ENCODE results near the gene COL20A1. TPM values are rescaled to one million over a fixed set of nuclear protein-coding genes. Genes with fewer than 3 reads are reported as not detected.

COL20A1 gene
- total RNA-seq, 1 donor from 2014 or later = not detected

- H3K9me3 Mint-ChIP-seq (ENCODE audit: unreplicated experiment) = no peaks in the 10 kb centered on the region
- no peak overlapping the region for H3K27ac Mint-ChIP-seq (ENCODE audit: unreplicated experiment)
- H3K4me1 Mint-ChIP-seq (ENCODE audit: unreplicated experiment) = peaks cover 11% of the 10 kb centered on the region
- no peak for DNase-seq (ENCODE audit: low spot score)
- H3K36me3 Mint-ChIP-seq (ENCODE audit: low read depth, unreplicated experiment) = no peaks in the 10 kb centered on the region
- no peak for TF ChIP-seq CTCF (IDR thresholded peaks at IDR 0.05; ENCODE audit: unreplicated experiment)
- H3K4me3 Mint-ChIP-seq (ENCODE audit: unreplicated experiment) = no peak overlapping the region
- peaks cover 15% of the 10 kb centered on the region for H3K27me3 Mint-ChIP-seq (ENCODE audit: unreplicated experiment)
These were observed 24.1 kb upstream of the COL20A1 start for GRCh38 chr20:63268671-63269439.

- H3K27me3 Mint-ChIP-seq (ENCODE audit: unreplicated experiment) = peaks cover 15% of the 10 kb centered on the region
- H3K4me1 Mint-ChIP-seq (ENCODE audit: unreplicated experiment) = peaks cover 10% of the 10 kb centered on the region
- no peak for DNase-seq (ENCODE audit: low spot score)
- peak overlapping the region; percentile 51 for H3K4me3 Mint-ChIP-seq (ENCODE audit: unreplicated experiment)
- no peak for TF ChIP-seq CTCF (IDR thresholded peaks at IDR 0.05; ENCODE audit: unreplicated experiment)
- H3K9me3 Mint-ChIP-seq (ENCODE audit: unreplicated experiment) = no peaks in the 10 kb centered on the region
- no peaks in the 10 kb centered on the region for H3K36me3 Mint-ChIP-seq (ENCODE audit: low read depth, unreplicated experiment)
- H3K27ac Mint-ChIP-seq (ENCODE audit: unreplicated experiment) = peak overlapping the region; percentile 45
These were observed 23.3 kb upstream of the COL20A1 start for GRCh38 chr20:63269724-63270123.

- Mint-ChIP-seq H3K27me3 (ENCODE audit: unreplicated experiment) (peaks cover 16% of the 10 kb centered on the region), H3K27ac (ENCODE audit: unreplicated experiment) (no peak overlapping the region), H3K4me3 (ENCODE audit: unreplicated experiment) (peak overlapping the region; percentile 93), H3K4me1 (ENCODE audit: unreplicated experiment) (peaks cover 10% of the 10 kb centered on the region), H3K36me3 (ENCODE audit: low read depth, unreplicated experiment) (no peaks in the 10 kb centered on the region), H3K9me3 (ENCODE audit: unreplicated experiment) (no peaks in the 10 kb centered on the region)
- no peak for DNase-seq (ENCODE audit: low spot score)
- TF ChIP-seq CTCF (IDR thresholded peaks at IDR 0.05; ENCODE audit: unreplicated experiment) = no peak
These were observed 22.2 kb upstream of the COL20A1 start for GRCh38 chr20:63270606-63271325.

GRCh38 chr20:63272105-63273058 is 20.6 kb upstream of the COL20A1 start, which contains the start of gene ARFGAP1:
ARFGAP1 (plus strand) TSS chr20:63272813; CDS start chr20:63275581, 2,768 bp downstream.
- Mint-ChIP-seq H3K36me3 (ENCODE audit: low read depth, unreplicated experiment) (peaks cover 2% of the 10 kb centered on the region), H3K27ac (ENCODE audit: unreplicated experiment) (peak within 1 kb of the TSS; percentile 84), H3K27me3 (ENCODE audit: unreplicated experiment) (peaks cover 14% of the 10 kb centered on the region), H3K4me3 (ENCODE audit: unreplicated experiment) (peak within 1 kb of the TSS; percentile 96), H3K4me1 (ENCODE audit: unreplicated experiment) (peaks cover 10% of the 10 kb centered on the region), H3K9me3 (ENCODE audit: unreplicated experiment) (no peaks in the 10 kb centered on the region)
- DNase-seq (ENCODE audit: low spot score) = peak; percentile 90
- no peak for TF ChIP-seq CTCF (IDR thresholded peaks at IDR 0.05; ENCODE audit: unreplicated experiment)
